GM06990 (cell line): ENCODE data around the gene INHA.

Source experiments
- DNase-seq: peaks from one replicate; pipeline ENCODE4 v3.0.0-alpha.2; 2011; ENCODE audit not compliant: insufficient read length; ENCODE audit errors: extremely low read depth
- H3K27me3 ChIP-seq: replicated peaks from 2 replicates; pipeline ENCODE4 v1.6.0; 2011; ENCODE audit warnings: low read length; ENCODE audit not compliant: control insufficient read depth, insufficient read depth
- H3K36me3 ChIP-seq: 2 replicates; pipeline ENCODE4 v1.5.1; 2011; ENCODE audit warnings: low read length; ENCODE audit not compliant: control insufficient read depth, insufficient read depth
- H3K4me3 ChIP-seq: replicated peaks from 2 replicates; pipeline ENCODE4 v1.5.1; 2011; ENCODE audit warnings: low read depth, mild to moderate bottlenecking, control low read depth, low read length
- CTCF ChIP-seq: IDR thresholded peaks from 2 replicates; pipeline ENCODE4 v1.5.1; 2011; ENCODE audit warnings: low read length, control low read depth, mild to moderate bottlenecking, inconsistent platforms; ENCODE audit not compliant: insufficient read depth, poor library complexity, severe bottlenecking

The INHA gene

GRCh38 chr2:219557791-219558785, 14.0 kb upstream of the INHA start:
- no peak for DNase-seq
- H3K27me3 ChIP-seq, result peaks cover under 1% of the 10 kb centered on the region
- no peaks in the 10 kb centered on the region for H3K36me3 ChIP-seq
- no peak for TF ChIP-seq CTCF
- H3K4me3 ChIP-seq, result no peak overlapping the region

- Histone ChIP-seq H3K36me3 (no peaks in the 10 kb centered on the region), H3K27me3 (peaks cover 1% of the 10 kb centered on the region), H3K4me3 (no peak overlapping the region)
- no peak for TF ChIP-seq CTCF
- DNase-seq, result no peak
Observed at GRCh38 chr2:219559156-219559915, 12.8 kb upstream of the INHA start.

GRCh38 chr2:219560037-219560892, 11.8 kb upstream of the INHA start:
- DNase-seq, result no peak
- peaks cover 1% of the 10 kb centered on the region for H3K27me3 ChIP-seq
- H3K4me3 ChIP-seq, result no peak overlapping the region
- peak; percentile 79 for TF ChIP-seq CTCF
- no peaks in the 10 kb centered on the region for H3K36me3 ChIP-seq

- Histone ChIP-seq H3K27me3 (peaks cover 1% of the 10 kb centered on the region), H3K4me3 (no peak overlapping the region), H3K36me3 (no peaks in the 10 kb centered on the region)
- no peak for TF ChIP-seq CTCF
- DNase-seq, result no peak
Observed at GRCh38 chr2:219560893-219561178, 11.3 kb upstream of the INHA start.

DNA sequence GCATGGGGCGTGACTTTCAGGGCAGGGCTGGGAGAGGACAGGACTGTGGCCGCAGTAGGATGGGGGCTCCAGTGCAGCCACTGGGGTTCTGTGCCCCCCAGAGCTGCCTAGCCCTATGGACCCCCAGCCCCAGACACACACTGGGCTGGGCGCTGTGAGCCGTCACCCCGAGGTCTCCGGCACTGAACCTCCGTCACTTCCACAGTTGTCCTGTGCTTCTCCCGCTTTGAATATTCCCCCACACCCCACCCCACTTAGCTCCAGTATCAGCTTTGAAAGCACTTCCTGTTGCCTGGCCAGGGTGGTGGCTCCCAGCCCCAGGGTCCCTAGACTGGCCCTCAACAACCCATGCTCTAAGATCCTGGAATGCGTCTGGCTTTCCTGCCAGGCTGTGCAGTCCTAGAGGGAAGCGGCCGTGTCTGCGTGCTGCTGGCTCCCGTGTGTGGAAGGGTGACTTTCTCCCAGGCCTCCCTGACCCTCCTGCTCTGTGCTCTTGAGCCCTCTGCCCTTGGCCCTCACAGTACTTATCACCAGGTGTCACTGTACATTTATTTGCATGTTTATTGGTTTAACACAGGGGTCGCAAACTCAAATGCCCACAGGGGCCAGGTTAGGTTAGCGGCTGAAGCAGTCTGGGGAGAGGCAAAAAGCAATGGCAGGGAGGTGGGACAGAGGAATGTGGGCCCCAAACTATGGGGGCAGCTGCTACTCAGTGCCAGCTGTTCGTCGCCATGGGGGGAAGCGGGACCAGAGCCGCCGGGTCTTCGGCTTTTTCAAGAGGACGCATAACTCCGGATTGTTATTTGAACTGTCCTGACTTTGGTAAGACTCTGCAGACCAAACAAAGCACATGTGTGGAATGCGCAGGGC, 10.7 kb upstream of the INHA start:
- peaks cover 1% of the 10 kb centered on the region for H3K27me3 ChIP-seq
- no peak overlapping the region for H3K4me3 ChIP-seq
- no peak for TF ChIP-seq CTCF
- no peak for DNase-seq
- H3K36me3 ChIP-seq, result no peaks in the 10 kb centered on the region
